Neural progenitor cell (in vitro differentiated cells): ENCODE measurements around the gene C2orf76.

Source experiments
- CTCF ChIP-seq: fragments of 200-600 bp; sonication (generic); IDR thresholded peaks from 2 replicates; pipeline ENCODE4 v1.5.1; 2017; ENCODE audit warnings: antibody characterized with exemption, mild to moderate bottlenecking
- EZH2 ChIP-seq: fragments of 200-600 bp; sonication (generic); IDR thresholded peaks from 2 replicates; pipeline ENCODE4 v1.6.1; 2017; ENCODE audit warnings: antibody characterized with exemption, mild to moderate bottlenecking, moderate library complexity
- EZH2phosphoT487 ChIP-seq: fragments of 200-600 bp; sonication (generic); IDR thresholded peaks from 2 replicates; pipeline ENCODE4 v1.6.1; 2017; ENCODE audit warnings: antibody characterized with exemption

- TF ChIP-seq EZH2phosphoT487 (no peak), CTCF (no peak), EZH2 (no peak)
Measured at GRCh38 chr2:119338826-119339561, 27.6 kb downstream of the C2orf76 start.
